Activated naive CD4-positive, alpha-beta T cell treated with anti-CD3 and anti-CD28 coated beads, Interleukin-2, amount 50 U/mL, for 24 hours (primary cell): ENCODE measurements around the gene CD22.
"Not testable (repeated sequence)": the region's sequence is repeated elsewhere in the genome, so short reads cannot be mapped to it uniquely, and the experiment has no call there.

Experiments used
- H3K27ac Mint-ChIP-seq: one replicate; pipeline ENCODE4 v1.8.0; 2021; ENCODE audit warnings: mild to moderate bottlenecking, mixed read lengths
- H3K27me3 Mint-ChIP-seq: one replicate; pipeline ENCODE4 v1.8.0; 2021; ENCODE audit warnings: mixed read lengths
- H3K36me3 Mint-ChIP-seq: one replicate; pipeline ENCODE4 v1.8.0; 2021; ENCODE audit warnings: mixed read lengths
- H3K4me1 Mint-ChIP-seq: one replicate; pipeline ENCODE4 v1.8.0; 2021; ENCODE audit warnings: mixed read lengths
- H3K4me3 Mint-ChIP-seq: one replicate; pipeline ENCODE4 v1.8.0; 2021; ENCODE audit warnings: mild to moderate bottlenecking, mixed read lengths
- H3K9me3 Mint-ChIP-seq: one replicate; pipeline ENCODE4 v1.8.0; 2021; ENCODE audit warnings: mixed read lengths

The CD22 gene

DNA sequence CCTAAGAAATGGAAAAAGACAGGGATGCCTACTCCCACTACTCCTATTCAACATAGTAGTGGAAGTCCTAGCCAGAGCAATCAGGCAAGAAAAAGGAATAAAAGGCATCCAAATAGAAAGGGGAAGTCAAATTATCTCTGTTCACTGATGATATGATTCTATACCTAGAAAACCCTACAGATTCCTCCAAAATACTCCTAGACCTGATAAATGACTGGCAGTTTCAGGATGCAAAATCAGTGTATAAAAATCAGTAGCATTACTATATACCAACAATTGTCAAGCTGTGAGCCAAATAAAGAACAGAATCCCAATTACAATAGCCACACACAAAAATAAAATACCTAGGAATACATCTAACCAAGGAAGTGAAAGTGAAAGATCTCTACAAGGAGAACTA lies 40.5 kb downstream of the CD22 start:
- H3K27me3 Mint-ChIP-seq = no peaks in the 10 kb centered on the region
- no peak overlapping the region for H3K4me3 Mint-ChIP-seq
- H3K4me1 Mint-ChIP-seq = no peaks in the 10 kb centered on the region
- no peaks in the 10 kb centered on the region for H3K36me3 Mint-ChIP-seq
- no peaks in the 10 kb centered on the region for H3K9me3 Mint-ChIP-seq
- H3K27ac Mint-ChIP-seq = no peak overlapping the region

DNA sequence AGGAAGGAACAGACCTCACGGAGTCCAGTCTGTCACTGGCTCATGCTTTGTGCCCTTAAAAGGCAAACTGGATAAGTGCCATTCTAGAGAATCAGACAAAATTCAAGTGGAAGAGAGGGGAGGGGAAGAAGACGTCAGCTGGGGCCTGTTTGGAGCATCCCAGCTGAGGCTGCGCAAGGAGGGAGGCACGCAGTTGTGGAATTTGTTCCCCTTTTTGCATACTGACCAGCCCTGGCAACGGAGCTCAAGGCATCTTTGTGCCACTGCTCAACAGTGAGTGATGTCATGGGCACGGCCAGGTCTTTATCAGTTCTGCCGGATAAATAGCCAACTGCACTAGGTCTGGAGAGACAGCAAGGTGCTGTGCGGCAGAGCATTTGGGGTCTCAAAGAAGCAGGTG lies 41.7 kb downstream of the CD22 start, which contains the start of gene GPR42:
GPR42 (plus strand) TSS at position 347 of the 400 bp plus-strand sequence. CDS start 292 bp downstream, outside the sequence.
- H3K27me3 Mint-ChIP-seq = peaks cover 2% of the 10 kb centered on the region
- no peaks in the 10 kb centered on the region for H3K9me3 Mint-ChIP-seq
- H3K4me3 Mint-ChIP-seq = no peak within 1 kb of the TSS
- H3K4me1 Mint-ChIP-seq = no peaks in the 10 kb centered on the region
- no peaks in the 10 kb centered on the region for H3K36me3 Mint-ChIP-seq
- H3K27ac Mint-ChIP-seq = no peak within 1 kb of the TSS

- no peak overlapping the region for H3K27ac Mint-ChIP-seq
- H3K4me1 Mint-ChIP-seq = no peaks in the 10 kb centered on the region
- no peaks in the 10 kb centered on the region for H3K36me3 Mint-ChIP-seq
- no peak overlapping the region for H3K4me3 Mint-ChIP-seq
- no peaks in the 10 kb centered on the region for H3K9me3 Mint-ChIP-seq
- peaks cover 2% of the 10 kb centered on the region for H3K27me3 Mint-ChIP-seq
These were observed 44.5 kb downstream of the CD22 start for GRCh38 chr19:35373492-35373891.

GRCh38 chr19:35374031-35374430 lies 45.0 kb downstream of the CD22 start:
- H3K27me3 Mint-ChIP-seq, H3K36me3 Mint-ChIP-seq, H3K27ac Mint-ChIP-seq: not testable (repeated sequence)

DNA sequence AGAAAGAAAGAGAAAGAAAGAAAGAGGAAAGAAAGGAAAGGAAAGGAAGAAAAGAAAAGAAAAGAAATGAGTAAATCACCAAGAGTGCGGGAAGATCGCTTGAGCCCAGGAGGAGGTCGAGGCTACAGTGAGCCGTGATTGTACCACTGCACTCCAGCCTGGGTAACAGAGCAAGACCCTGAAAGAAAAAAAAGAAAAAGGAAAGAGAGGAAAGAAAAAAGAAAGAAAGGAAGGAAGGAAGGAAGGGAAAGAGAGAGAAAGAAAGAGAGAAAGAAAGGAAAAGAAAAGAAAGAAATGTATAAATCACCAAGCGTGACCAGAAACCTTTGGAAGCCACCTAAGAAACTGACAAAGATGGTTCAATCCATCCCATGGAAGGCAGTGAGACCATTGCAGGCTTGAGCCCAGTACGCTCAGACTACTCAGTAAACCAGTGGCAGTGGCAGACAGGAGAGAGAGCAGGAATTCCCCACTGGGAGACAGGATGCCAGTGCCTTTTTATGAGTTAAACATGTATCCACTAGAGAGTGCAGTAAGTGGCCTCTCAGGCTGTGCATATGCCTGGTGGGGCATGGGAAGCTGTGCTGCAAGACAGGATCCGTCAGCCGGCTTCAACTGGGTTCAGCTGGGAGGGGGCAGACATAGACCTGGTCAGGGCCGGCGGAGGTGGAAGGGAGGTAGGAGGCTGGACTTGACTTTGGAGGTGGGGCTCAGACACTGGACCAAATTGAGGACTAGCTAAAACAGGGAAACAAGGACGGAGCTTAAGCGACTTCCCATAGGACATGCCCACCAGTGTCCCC lies 46.7 kb downstream of the CD22 start:
- no peak overlapping the region for H3K27ac Mint-ChIP-seq
- no peaks in the 10 kb centered on the region for H3K36me3 Mint-ChIP-seq
- no peaks in the 10 kb centered on the region for H3K4me1 Mint-ChIP-seq
- no peaks in the 10 kb centered on the region for H3K9me3 Mint-ChIP-seq
- H3K4me3 Mint-ChIP-seq = no peak overlapping the region
- H3K27me3 Mint-ChIP-seq = peaks cover 2% of the 10 kb centered on the region

More at GRCh38 chr19:35374031-35374430, 45.0 kb downstream of the CD22 start:
- H3K9me3 Mint-ChIP-seq, H3K4me3 Mint-ChIP-seq, H3K4me1 Mint-ChIP-seq: not testable (repeated sequence)

- H3K27me3 Mint-ChIP-seq = peaks cover 2% of the 10 kb centered on the region
- H3K4me3 Mint-ChIP-seq = no peak overlapping the region
These were observed 48.7 kb downstream of the CD22 start for GRCh38 chr19:35377656-35378055.

GRCh38 chr19:35378356-35378755 lies 49.4 kb downstream of the CD22 start:
- Mint-ChIP-seq H3K9me3 (no peaks in the 10 kb centered on the region), H3K27ac (no peak overlapping the region), H3K36me3 (no peaks in the 10 kb centered on the region), H3K4me1 (no peaks in the 10 kb centered on the region), H3K4me3 (no peak overlapping the region), H3K27me3 (peaks cover 2% of the 10 kb centered on the region)

More at GRCh38 chr19:35377656-35378055, 48.7 kb downstream of the CD22 start:
- Mint-ChIP-seq H3K36me3 (no peaks in the 10 kb centered on the region), H3K27ac (no peak overlapping the region), H3K9me3 (no peaks in the 10 kb centered on the region), H3K4me1 (no peaks in the 10 kb centered on the region)

GRCh38 chr19:35379545-35379944 lies 50.6 kb downstream of the CD22 start:
- not testable (repeated sequence) for H3K9me3 Mint-ChIP-seq

DNA sequence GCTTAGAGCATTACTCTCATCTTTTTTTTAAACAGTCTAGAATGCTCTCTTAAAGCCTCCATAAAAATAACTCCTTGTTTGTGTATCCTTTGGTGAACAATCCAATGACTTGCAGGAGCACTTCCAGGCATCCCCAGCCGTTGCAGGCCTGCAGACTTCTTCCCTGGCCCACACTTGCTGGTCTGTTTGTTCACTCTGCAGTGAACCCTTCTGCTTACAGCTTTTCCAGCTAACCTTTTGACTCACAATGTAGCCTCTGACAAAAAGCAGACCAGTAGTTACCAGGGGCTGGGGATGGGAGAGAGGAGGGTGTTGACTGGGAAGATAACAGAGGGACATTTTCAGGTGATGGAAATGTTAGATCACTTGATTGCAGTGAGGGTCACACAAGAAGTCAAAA lies 51.0 kb downstream of the CD22 start:
- H3K27me3 Mint-ChIP-seq = peaks cover 5% of the 10 kb centered on the region
- H3K36me3 Mint-ChIP-seq = peaks cover 2% of the 10 kb centered on the region
- H3K4me3 Mint-ChIP-seq = no peak overlapping the region
- no peaks in the 10 kb centered on the region for H3K4me1 Mint-ChIP-seq
- H3K9me3 Mint-ChIP-seq = no peaks in the 10 kb centered on the region
- no peak overlapping the region for H3K27ac Mint-ChIP-seq

More at GRCh38 chr19:35379545-35379944, 50.6 kb downstream of the CD22 start:
- H3K4me1 Mint-ChIP-seq, H3K4me3 Mint-ChIP-seq, H3K27ac Mint-ChIP-seq, H3K36me3 Mint-ChIP-seq, H3K27me3 Mint-ChIP-seq: not testable (repeated sequence)

DNA sequence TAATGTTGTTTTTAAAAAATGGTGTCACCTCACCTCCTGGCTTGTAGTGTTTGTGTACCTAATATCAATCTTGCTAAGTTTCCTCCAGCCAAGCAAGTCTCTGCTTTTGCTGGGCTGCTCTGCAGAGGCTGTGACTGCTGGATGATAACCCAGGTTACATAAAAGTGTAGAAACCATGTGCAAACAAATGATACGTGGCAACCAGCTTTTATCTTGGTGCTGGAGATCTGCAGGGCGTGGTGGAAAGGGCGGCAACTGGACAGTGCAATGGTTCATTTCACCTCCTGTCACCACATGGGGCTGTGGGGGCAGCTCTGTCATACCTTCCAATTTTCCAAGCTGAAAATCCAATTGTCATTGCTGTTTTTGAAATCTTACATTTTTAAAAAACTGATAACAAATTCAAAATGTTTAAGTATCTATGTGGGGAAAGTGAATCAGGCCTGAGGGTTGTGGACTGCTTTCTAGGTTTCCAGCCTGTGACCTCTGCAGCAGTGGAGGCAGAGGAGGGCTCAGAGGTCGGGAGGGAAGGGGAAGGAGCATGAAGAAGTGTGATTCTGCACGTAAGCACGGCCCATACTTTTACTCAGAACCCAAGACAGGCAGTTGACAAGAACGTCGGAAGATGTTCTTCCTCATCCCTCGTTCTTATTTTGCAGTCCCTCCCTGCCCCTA lies 51.6 kb downstream of the CD22 start:
- no peaks in the 10 kb centered on the region for H3K9me3 Mint-ChIP-seq
- no peak overlapping the region for H3K4me3 Mint-ChIP-seq
- peaks cover 4% of the 10 kb centered on the region for H3K27me3 Mint-ChIP-seq
- no peak overlapping the region for H3K27ac Mint-ChIP-seq
- peaks cover 2% of the 10 kb centered on the region for H3K36me3 Mint-ChIP-seq
- H3K4me1 Mint-ChIP-seq = no peaks in the 10 kb centered on the region

DNA sequence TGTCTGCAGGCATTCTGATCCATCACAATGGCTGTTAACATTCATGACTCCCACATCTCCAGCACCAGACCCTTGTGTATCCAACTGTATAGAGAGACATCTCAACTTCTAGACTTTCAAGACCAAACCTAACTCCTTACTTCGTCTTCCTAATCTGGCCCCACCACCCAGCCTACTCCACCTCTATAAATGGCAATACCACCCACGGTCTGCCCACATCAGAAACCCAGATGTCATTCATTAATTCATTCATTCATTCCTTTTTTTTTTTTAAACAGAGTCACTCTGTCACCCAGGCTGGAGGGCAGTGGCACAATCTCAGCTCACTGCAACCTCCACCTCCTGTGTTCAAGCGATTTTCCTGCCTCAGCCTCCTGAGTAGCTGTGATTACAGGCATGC lies 52.3 kb downstream of the CD22 start:
- H3K27me3 Mint-ChIP-seq = peaks cover 4% of the 10 kb centered on the region
- peaks cover 2% of the 10 kb centered on the region for H3K9me3 Mint-ChIP-seq
- no peaks in the 10 kb centered on the region for H3K4me1 Mint-ChIP-seq
- peaks cover 2% of the 10 kb centered on the region for H3K36me3 Mint-ChIP-seq
- H3K4me3 Mint-ChIP-seq = no peak overlapping the region
- H3K27ac Mint-ChIP-seq = no peak overlapping the region

DNA sequence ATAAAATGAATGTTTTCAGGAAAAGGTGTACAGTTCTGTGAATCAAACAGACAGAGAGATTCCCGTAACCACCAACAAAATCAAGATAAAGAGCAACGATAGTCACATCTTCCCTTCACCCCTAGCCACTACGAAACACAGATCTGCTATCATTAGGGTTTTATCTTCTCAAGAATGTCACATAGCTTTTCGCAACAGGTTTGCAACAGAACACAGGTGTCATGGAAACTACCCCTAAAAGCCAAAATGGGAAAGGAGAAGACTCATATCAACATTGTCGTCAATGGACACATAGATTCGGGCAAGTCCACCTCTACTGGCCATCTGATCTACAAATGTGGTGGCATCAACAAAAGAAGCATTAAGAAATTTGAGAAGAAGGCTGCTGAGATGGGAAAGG lies 52.9 kb downstream of the CD22 start:
- H3K27ac Mint-ChIP-seq = no peak overlapping the region

DNA sequence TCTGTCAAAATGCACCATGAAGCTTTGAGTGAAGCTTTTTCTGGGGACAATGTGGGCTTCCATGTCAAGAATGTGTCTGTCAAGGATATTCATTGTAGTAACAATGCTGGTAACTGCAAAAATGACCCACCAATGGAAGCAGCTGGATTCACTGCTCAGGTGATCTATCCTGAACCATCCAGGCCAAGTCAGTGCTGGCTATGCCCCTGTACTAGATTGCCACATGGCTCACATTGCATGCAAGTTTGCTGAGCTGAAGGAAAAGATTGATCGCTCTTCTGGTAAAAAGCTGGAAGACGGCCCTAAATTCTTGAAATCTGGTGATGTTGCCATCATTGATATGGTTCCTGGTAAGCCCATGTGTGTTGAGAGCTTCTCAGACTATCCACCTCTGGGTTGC lies 54.5 kb downstream of the CD22 start:
- Mint-ChIP-seq H3K4me1 (no peaks in the 10 kb centered on the region), H3K4me3 (no peak overlapping the region), H3K9me3 (peaks cover 7% of the 10 kb centered on the region), H3K36me3 (peaks cover 5% of the 10 kb centered on the region), H3K27ac (no peak overlapping the region), H3K27me3 (peaks cover 4% of the 10 kb centered on the region)

More for the DNA sequence above, 52.9 kb downstream of the CD22 start:
- Mint-ChIP-seq H3K4me3 (no peak overlapping the region), H3K9me3 (peaks cover 7% of the 10 kb centered on the region), H3K4me1 (no peaks in the 10 kb centered on the region), H3K27me3 (peaks cover 4% of the 10 kb centered on the region), H3K36me3 (peaks cover 5% of the 10 kb centered on the region)

DNA sequence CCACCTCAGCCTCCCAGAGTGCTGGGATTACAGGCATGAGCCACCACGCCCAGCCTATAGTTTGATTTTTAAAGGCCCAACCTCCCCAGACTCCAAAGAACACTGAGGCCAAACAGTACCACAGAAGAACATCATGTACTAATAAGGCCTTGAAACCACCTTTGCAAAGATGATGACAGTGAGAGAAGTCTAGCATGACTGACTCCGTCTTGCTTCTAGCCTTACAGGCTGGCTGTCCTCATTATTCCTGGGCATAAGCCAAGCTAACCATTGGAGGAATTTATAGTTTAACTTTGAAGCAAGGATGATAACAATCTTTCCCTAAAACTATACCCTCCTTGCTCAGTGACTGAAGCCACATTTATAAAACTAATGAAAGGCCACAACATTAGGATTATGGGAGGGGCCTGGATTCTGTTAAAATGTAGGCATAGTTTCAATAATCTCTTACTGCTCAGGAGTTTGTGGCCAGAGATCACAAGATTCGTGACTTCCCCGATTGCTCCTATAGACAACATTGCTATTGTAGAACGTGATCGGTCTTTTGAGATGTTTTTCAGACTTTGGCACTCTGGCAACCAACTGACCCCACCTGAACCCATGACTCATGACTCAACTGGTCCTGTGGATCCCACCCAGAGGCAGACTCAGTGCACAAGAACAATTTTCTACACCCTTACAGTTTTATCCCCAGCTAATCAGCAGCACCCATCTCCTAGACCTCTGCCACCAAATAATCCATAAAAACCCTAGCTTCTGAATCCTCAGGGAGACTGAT lies 59.5 kb downstream of the CD22 start:
- H3K27ac Mint-ChIP-seq = no peak overlapping the region
- H3K9me3 Mint-ChIP-seq = peaks cover 7% of the 10 kb centered on the region
- no peaks in the 10 kb centered on the region for H3K4me1 Mint-ChIP-seq
- no peak overlapping the region for H3K4me3 Mint-ChIP-seq
- peaks cover 5% of the 10 kb centered on the region for H3K36me3 Mint-ChIP-seq
- H3K27me3 Mint-ChIP-seq = peaks cover 4% of the 10 kb centered on the region

GRCh38 chr19:35389192-35389861 lies 60.3 kb downstream of the CD22 start:
- Mint-ChIP-seq H3K36me3 (peaks cover 5% of the 10 kb centered on the region), H3K9me3 (peaks cover 7% of the 10 kb centered on the region), H3K4me1 (no peaks in the 10 kb centered on the region), H3K27me3 (peaks cover 2% of the 10 kb centered on the region), H3K4me3 (no peak overlapping the region), H3K27ac (no peak overlapping the region)
